Upper lobe of right lung (tissue), 1 donor: ENCODE measurements around the gene TCHP. TPM values are rescaled to one million over a fixed set of nuclear protein-coding genes. Genes with fewer than 3 reads are reported as not detected.

ENCODE experiments used
- ATAC-seq: fragments of 200-7000 bp; cut with Tn5 transposase; one replicate; pipeline ENCODE4 v1.9.1; 2020; ENCODE audit warnings: mild to moderate bottlenecking, moderate library complexity
- DNase-seq: peaks from one replicate; pipeline ENCODE4 v3.0.0-alpha.2; 2020
- H3K27ac ChIP-seq: fragments of 200-600 bp; one replicate; pipeline ENCODE4 v1.8.0; 2022
- H3K27me3 ChIP-seq: fragments of 200-600 bp; one replicate; pipeline ENCODE4 v1.8.0; 2022; ENCODE audit warnings: mild to moderate bottlenecking
- H3K36me3 ChIP-seq: fragments of 200-600 bp; one replicate; pipeline ENCODE4 v1.8.0; 2022
- H3K4me1 ChIP-seq: fragments of 200-600 bp; one replicate; pipeline ENCODE4 v1.8.0; 2022
- H3K4me3 ChIP-seq: fragments of 200-600 bp; one replicate; pipeline ENCODE4 v1.8.0; 2022; ENCODE audit warnings: mild to moderate bottlenecking
- H3K9me3 ChIP-seq: fragments of 200-600 bp; one replicate; pipeline ENCODE4 v1.8.0; 2022
- CTCF ChIP-seq: fragments of 200-600 bp; IDR thresholded peaks from one replicate; pipeline ENCODE4 v1.8.0; 2022; ENCODE audit warnings: antibody characterized with exemption
- intact Hi-C: fragments of 100-400 bp; cut with DNase I; formaldehyde crosslinking; loops from one replicate; pipeline ENCODE4 v1.11.0; 2022
- total RNA-seq: library from RNA; stranded (reverse); fragmentation: NEBNext Ultra II Directional; extraction: Animal tissue kit (Norgen Biotek cat#: 25700); gene quantifications from one replicate; pipeline ENCODE4 v1.2.1, GENCODE V29; 2021
- donor health status: DM: no; HTN: yes; CAD: no; lungs with severe emphysema.

Gene TCHP
- total RNA-seq, 1 donor from 2014 or later, result 16.5 TPM

- Histone ChIP-seq H3K4me3 (no peak overlapping the region), H3K27ac (no peak overlapping the region), H3K27me3 (no peaks in the 10 kb centered on the region), H3K9me3 (no peaks in the 10 kb centered on the region), H3K36me3 (peaks cover 5% of the 10 kb centered on the region), H3K4me1 (peaks cover 15% of the 10 kb centered on the region)
- ATAC-seq (no peak), DNase-seq (no peak)
- no peak for TF ChIP-seq CTCF
- intact Hi-C loops, result no loop called here
These were observed 29.4 kb upstream of the TCHP start for GRCh38 chr12:109870648-109871047.

GRCh38 chr12:109871668-109872314 is 28.3 kb upstream of the TCHP start:
- no peak for DNase-seq
- Histone ChIP-seq H3K4me3 (no peak overlapping the region), H3K4me1 (peaks cover 19% of the 10 kb centered on the region), H3K9me3 (no peaks in the 10 kb centered on the region), H3K27ac (no peak overlapping the region), H3K36me3 (peaks cover 5% of the 10 kb centered on the region), H3K27me3 (no peaks in the 10 kb centered on the region)
- ATAC-seq, result no peak
- intact Hi-C loops, result no loop called here
- no peak for TF ChIP-seq CTCF

- H3K4me1 ChIP-seq, result peaks cover 16% of the 10 kb centered on the region
These were observed 26.4 kb upstream of the TCHP start for GRCh38 chr12:109873653-109874052.

GRCh38 chr12:109875572-109876131 is 24.4 kb upstream of the TCHP start:
- Histone ChIP-seq H3K9me3 (no peaks in the 10 kb centered on the region), H3K36me3 (peaks cover 5% of the 10 kb centered on the region), H3K27ac (no peak overlapping the region), H3K4me1 (peaks cover 23% of the 10 kb centered on the region), H3K27me3 (no peaks in the 10 kb centered on the region), H3K4me3 (no peak overlapping the region)
- no peak for TF ChIP-seq CTCF
- intact Hi-C loops, result no loop called here
- ATAC-seq, result no peak
- DNase-seq, result no peak

More at GRCh38 chr12:109873653-109874052, 26.4 kb upstream of the TCHP start:
- no peak for TF ChIP-seq CTCF
- peak; percentile 49 for ATAC-seq
- no peaks in the 10 kb centered on the region for H3K9me3 ChIP-seq
- H3K36me3 ChIP-seq, result peaks cover 5% of the 10 kb centered on the region
- no peak overlapping the region for H3K4me3 ChIP-seq
- no peak overlapping the region for H3K27ac ChIP-seq
- no peaks in the 10 kb centered on the region for H3K27me3 ChIP-seq
- intact Hi-C loops, result no loop called here
- no peak for DNase-seq

GRCh38 chr12:109876406-109876805 is 23.7 kb upstream of the TCHP start:
- no peak for DNase-seq
- no peak overlapping the region for H3K27ac ChIP-seq
- no peaks in the 10 kb centered on the region for H3K9me3 ChIP-seq
- no peaks in the 10 kb centered on the region for H3K27me3 ChIP-seq
- no peak for ATAC-seq
- no peak overlapping the region for H3K4me3 ChIP-seq
- H3K4me1 ChIP-seq, result peaks cover 29% of the 10 kb centered on the region
- peaks cover 5% of the 10 kb centered on the region for H3K36me3 ChIP-seq
- intact Hi-C loops, result no loop called here
- TF ChIP-seq CTCF, result no peak
